Retina (tissue), 1 donor: ENCODE measurements around the gene OXNAD1.

Experiments used
- DNase-seq: peaks from one replicate; pipeline ENCODE4 v3.0.0-alpha.2; 2016

The OXNAD1 gene

DNA sequence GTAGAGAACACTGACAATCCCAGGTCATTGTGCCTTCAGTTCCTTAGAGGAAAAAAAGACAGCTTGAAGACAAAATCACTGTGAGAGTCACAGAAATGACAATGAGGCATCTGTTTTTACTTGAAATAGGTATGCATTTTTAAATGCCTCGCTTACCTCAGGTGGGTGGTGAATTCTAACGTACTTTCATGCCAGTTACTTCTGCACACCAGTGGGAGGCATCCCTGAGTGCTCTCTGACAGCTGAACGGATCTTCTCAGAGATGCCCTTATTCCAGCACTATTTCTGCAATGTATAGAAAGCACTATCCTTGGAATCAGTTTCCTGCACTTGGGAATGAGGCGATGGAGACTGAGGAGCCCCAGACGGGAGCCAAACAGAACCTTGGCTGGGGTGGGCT, 16.5 kb upstream of the OXNAD1 start:
- DNase-seq: no peak

DNA sequence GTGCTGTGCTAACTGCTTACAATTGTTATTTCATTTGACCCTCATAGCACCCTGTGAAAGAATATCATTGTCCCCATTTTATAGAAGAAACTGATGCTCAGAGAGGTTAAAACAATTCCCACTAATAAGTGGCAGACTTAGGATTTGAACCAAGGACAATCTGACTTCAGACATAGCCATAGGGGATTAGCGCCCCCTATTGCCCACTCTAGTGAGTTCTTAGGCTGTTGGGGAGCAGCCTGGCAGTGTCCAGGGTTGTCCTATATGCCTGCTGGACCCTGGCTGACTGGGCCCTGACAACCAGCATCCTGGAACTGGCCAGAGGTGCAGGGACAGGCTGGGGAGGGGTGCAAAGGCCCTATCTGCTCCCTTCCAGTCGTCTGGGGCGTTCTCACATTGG, 15.7 kb upstream of the OXNAD1 start:
- no peak for DNase-seq

DNA sequence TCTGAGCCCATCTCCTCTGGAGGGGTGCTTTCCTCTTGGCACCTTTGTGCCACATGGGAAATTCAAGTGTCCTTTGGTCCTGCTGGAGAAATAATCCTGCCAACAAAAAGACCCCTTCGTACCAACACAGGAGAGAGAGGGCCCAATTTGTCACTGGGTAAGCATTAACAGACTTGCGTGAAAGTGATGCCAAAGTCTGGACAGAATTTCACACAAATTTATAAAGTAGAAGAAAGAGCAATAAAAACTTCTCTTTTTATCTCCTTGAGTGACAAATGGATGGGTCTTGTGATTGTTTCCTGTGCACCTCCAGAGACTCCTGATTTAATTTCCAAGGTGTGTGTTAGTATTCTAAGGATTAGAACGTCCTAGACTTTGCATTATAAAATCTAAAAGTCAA, 15.1 kb upstream of the OXNAD1 start:
- DNase-seq: no peak

DNA sequence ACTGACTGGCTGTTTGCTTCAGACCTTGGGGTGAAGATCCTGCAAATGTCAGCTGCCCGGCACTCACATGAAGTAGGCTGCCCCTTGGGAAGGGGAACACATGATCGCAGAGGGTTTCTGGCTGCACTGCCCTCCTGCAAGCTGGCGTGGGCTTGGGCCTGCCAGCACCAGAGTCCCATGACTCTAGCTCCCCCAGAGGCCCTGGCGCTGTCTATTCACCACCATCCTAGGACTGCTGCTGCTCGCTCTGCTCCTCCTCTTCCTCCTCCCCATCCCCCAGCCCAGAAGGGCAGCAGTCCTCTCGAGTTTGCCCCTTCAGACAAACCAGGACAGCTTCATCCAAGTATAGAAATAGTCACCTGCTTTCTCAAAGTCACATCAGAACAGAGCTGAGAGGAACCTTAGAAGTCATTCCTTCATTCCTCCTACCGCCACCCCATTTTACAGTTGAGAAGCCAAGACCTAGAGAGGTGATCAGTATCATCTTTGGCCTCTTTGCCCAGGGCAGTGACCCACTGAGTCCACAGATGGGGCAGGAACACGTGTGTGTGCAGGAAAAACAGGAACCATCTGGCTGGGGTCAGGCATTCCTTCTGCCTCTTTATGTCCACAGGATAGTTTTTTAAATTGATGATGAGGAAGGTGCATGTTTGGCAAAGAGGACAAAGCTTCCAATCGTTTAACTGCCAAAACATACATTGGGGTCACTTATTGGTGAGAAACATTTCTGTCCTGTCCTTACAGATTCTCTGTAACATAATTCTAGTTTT, 13.5 kb upstream of the OXNAD1 start:
- no peak for DNase-seq

DNA sequence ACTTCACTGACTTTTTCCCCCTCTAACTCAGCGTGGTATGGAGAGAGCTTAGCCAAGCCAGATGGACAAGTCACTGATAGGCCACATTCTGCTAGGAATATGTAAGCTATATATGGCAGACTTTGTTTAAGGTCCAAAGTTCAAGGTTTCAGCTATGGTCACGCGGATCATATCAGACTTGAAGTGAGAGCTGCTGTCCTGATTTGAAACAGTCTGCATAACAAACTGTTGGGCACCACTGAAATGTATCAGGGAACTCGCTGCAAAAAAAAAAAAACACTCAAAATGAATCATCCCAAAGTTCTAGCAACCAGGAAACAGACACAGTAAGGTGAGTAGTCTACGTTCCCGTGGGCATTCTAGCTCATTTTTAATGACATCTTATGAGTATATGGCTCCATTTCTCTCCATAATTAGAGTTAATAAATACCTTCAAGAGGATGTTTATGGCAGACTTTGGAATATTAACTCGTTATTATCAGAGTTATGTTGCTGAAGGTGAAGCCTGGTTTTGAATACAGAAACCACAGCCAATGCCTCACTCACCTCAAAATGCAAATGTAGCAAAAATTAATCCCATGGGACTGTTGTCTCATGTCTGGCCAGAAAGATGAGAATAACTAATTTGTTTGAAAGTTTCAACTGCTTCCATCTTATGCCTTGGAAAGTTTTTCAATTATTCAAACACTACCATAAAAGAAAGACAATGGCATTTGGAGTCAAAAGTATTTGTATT, 12.6 kb upstream of the OXNAD1 start:
- DNase-seq: no peak

DNA sequence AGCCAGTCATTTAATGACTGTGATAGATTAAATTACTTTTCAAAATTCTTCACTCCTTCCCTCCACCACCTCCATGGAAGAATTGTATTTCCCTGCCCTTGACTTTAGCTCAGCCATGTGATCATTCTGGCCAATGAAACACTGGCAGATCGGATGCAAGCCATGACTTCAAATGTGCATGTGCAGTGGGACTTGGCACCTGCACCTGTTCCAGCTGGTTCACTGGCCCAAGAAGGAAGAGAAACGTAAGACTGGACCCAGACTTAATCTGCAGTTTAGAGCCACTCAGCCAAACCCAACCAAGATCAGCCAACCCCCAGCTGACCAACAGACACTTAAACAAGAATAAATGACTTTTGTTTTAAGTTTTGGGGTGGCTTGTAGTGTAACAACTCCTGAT, 12.0 kb upstream of the OXNAD1 start:
- DNase-seq: no peak

DNA sequence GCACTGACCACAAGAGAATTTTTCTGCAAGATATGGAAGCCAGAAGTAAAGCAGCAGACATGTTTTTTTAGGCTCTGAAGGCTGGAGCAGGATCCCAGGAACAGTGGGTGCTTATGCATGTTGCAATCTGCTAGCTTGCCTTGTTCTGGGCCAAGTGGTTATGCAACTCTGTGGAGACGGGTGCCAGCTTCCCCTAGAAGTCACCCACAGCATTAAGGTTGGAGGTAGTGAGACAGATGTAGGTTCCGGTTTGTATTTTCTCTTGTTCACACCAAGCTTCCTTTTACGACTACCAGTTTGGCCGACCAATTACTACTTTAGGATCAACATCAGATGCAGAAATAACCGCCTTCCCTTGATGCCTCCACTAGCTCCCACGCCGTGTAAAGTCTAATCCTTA, 11.4 kb upstream of the OXNAD1 start:
- DNase-seq: no peak

DNA sequence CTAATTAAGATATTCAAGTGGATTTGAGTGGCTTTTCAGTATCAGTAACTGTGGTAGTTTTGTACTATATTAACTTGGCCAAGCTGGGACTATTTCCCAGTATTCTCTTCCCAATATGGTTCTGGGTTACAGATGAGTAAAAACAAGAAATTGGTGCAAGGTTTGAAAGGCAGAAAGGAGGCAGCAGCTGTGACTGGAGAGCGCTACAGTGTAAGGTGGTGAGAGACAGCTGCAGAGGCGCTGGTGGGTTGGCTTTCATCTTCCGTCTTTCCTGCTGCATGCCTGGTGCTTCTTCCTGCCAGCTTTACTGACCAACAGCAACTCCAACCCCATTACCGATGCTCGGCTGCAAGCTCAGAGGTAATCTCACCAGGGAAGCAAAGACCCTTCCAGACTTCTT, 10.1 kb upstream of the OXNAD1 start:
- DNase-seq: no peak

DNA sequence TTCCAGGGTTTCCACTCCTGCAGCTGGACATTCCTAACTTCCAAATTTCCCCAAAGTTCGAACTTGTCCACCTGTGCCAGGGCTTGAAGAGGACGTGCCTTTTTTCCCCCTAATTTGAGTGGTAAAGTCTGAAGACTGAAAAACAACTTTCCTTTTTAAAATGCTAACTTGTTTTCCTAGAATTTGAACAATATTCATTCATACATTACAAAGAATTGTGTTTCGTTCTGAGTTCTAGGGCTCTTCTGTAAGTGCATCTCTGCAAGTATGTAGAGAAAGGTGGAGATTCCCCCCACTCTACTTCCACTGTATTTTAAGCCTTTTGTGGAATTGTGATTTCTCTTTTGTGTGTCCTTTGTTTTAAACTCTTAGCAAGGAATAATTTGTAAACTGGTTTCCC, 9.7 kb upstream of the OXNAD1 start:
- no peak for DNase-seq

DNA sequence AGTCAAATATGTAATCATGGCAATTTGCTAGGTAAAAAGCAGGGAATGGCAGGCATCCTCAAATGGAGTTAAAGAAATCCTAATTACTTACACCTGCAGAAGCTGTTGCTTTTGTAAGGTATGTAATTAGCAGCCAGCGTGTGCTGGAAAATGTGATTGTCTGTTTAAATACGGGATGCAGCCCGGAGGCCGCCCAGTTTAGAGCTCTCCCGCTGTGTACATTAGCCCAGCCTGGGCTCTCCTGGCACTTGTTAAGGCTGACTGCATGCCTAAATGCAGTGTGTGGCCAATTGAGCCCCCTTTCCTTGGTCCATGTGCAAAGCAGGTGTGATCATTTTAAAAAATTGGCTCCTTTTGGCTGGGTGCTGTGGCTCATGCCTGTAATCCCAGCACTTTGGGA, 9.3 kb upstream of the OXNAD1 start:
- no peak for DNase-seq

DNA sequence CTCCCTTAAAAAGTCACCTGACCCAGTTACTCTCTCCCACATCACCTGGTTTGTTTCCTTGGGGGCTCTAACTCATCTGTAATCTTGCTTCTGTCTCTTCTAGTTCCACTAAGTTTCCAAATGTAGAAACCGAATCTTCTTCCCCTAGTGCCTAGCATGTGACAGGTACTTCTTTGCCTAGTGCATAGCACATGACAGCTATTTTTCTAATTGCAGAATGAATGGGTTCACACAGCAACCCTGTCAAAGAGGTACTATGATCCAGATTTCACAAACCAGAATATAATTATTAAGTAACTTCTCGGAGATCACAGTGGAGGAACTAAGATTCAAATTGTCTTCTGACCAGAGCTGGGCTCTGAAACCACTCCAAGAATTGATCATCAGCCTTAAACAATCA, 7.7 kb upstream of the OXNAD1 start:
- no peak for DNase-seq

DNA sequence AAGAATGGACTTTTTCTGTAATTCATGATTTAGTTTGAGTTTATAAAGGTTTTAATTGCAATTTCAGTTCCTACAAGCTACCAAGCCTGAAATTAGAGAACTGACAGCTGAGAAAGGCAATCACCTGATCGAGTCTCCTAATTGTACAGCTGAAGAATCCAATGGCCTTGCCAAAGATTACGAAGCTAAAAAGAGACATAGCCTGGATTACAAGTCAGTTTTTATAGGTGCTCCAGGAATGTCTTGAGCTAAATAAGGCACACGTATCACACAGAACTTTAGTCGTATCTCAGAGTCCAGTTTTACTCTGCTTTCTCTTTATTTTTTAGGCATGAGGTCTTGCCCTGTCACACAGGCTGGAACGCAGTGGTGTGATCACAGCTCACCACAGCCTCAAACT, 6.8 kb upstream of the OXNAD1 start:
- DNase-seq: no peak

DNA sequence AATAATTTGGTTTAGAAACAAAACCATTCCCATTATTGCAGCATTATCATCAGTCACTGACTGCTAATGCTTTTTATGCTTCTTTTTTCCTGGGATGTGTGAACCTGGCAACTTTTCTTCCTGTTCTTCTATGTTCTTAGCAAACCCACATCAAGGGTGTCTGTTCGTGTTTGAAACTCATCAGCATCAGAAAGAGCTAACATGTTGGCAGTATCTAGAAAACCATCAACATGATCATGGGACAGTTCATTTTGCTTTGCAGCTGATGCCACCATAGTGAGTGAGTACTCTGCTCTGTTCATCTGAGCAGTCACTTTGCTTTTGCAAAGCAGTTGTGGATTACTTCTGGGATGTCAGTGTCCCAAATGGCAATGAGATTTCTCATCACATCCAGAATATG, 6.1 kb upstream of the OXNAD1 start:
- no peak for DNase-seq

DNA sequence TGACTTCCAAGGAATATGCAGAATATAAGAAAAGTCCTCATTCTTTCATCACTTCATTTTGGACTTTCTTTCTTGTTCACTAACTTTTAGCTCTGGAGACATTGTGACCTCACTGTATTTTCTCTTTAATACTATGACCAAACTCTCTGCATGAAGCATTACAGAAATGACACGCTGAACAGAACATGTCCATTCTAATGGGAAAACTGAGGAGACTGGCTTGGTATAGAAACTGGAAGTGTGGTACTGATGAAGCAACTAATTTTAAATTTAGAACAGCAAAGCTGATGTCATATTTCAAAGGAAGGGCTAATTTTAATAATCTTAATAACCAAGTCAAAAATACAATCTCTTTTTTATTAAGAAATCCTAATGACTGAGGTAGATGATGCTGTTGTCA, 5.0 kb upstream of the OXNAD1 start:
- DNase-seq: no peak

DNA sequence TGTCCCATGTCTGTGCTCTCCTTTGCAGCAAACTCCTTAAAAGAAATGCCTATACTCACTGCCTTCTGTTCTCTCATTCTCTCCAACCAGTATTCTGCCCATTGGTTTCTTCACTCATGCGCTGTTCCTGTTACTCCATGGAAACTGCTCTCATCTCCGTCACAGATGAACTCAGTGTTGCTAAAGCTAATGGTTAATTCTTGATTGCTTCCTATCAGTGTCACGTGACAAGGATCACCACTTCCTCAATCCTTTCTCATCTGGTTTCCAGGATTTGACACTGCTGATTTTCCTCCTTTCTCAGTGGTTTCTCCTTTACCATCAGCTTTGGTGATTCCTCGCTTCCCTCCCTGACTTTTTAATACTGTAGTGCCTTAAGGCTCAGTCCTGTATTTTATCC, 2.8 kb upstream of the OXNAD1 start:
- DNase-seq: no peak

DNA sequence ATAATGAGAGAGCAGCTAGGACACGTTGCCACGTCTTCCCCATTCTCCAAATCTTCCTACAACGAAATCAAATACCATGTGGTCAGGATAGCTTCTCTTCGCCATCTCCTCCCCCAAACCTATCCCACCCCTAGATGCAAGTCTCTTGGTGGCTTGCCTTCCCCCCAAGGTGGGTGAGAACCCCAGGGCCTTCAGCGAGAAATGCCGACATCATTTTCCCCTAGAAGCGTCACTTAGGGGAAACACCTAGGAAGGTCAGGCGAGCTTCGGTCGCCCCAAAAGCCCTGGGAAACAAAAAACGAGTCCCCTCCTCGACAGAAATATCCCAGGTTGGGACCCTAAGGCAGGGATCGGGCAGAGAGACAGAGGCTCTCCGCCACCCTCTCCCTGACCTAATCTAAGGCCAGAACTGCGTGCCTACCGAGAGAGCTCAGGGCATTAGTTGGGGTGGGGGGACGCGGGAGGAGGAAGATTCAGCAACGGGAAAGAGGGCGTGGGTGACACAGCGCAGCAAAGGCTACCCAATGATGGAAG, 771 bp upstream of the OXNAD1 start:
- DNase-seq: no peak

DNA sequence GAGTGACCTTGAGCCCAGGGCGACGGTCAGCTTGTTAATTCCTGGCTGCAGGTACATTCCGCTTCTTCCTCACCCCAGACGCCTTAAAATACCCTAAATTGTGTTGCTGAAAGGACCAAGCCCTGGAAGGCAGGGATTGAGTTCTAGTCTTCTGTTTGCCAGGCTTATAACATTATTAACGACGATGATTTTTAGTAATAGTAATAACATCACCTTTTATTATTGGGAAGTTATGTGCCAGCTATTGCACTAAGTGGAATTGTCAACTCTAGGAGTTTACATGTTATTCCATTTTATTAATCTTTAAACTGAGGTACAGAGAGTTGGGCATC, 409 bp downstream of the OXNAD1 start:
- DNase-seq: no peak

DNA sequence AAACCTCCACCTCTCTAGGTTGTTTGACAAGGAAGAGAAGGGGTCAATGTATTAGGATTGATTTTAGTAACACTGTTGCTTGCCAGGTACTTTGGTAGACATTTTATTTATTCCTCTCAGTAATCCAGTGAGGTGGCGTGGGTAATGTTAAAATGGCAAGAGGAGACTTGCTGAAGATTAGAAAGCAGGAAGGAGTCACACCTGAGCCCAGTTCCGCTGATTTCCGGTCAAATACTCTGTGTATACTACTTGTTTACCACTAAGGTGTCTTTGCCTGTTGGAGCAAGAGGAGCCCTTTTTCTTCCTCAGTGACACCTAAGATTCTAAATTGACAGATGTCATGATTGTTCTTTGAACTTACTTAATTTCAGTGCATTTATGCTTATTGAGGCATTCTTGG, 1.7 kb downstream of the OXNAD1 start:
- no peak for DNase-seq

DNA sequence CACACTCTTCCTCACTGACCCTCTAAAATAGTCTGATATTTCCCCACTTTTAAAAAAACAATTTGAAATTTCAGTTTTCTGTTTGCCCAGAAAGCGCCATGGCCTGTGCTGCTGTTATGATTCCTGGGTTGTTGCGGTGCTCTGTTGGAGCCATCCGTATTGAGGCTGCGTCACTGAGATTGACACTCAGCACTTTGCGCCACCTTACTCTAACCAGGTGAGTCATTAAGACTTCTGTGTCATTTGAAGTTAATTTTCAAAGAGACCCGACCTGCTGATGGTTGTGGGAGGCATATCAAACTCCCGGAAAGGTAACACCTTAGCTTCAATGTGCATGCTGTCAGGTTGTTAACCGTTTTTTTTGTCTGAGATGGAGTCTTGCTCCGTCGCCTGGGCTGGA, 5.8 kb downstream of the OXNAD1 start:
- no peak for DNase-seq

DNA sequence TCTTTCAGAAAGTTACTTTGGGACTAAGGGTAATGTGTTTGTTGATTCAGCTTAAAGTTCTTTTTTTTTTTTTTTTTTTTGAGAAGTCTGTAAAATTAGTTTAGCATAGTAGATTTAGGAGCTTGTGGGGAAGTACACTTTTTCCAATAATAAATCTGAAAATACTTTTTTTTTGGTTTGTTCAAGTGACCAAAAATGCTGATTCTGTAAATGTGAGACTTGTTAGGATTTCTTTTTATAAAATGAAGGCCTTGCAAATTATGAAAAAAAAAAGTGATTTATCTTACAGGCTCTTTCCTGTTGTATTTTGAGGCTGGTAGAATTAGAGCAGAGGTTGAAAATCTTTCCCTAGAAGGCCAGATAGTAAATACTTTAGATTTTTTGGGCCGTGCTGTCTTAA, 7.6 kb downstream of the OXNAD1 start:
- no peak for DNase-seq

DNA sequence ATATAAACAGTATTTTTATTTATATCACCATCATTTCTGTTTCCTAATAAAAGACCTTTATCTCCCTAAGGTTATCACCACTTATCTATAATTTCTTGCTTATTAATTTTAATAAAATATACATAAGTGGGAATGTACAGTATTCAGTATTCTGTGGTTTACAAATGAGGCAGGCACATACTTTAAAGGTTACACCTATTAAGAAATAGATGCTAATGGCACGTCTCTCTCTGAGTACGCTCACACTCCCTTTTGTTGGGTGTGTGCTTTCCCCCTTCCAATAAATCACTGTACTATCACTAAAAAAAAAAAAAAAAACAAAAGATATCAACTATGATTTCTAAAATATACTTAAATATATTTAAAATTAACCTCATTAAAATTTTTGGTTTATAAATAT, 8.9 kb downstream of the OXNAD1 start:
- DNase-seq: no peak

DNA sequence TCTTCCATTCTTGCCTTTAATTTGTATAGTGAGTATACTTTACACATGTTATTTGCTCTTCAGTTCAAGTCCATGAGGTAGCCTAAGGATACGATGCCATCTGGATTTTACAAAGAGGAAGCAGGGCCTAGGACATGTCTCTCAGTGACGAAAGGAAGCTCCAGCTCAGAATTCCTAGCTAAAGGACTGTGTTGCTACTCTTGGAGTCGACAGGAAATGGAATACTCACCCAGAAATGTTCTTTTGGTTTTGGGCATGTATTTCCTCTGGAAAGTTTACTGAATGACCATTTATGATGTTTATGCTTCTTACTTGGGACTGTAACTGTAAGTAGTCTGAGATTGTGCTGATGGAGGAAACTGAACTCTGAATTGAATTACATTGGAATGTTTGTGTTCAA, 12.5 kb downstream of the OXNAD1 start:
- no peak for DNase-seq

DNA sequence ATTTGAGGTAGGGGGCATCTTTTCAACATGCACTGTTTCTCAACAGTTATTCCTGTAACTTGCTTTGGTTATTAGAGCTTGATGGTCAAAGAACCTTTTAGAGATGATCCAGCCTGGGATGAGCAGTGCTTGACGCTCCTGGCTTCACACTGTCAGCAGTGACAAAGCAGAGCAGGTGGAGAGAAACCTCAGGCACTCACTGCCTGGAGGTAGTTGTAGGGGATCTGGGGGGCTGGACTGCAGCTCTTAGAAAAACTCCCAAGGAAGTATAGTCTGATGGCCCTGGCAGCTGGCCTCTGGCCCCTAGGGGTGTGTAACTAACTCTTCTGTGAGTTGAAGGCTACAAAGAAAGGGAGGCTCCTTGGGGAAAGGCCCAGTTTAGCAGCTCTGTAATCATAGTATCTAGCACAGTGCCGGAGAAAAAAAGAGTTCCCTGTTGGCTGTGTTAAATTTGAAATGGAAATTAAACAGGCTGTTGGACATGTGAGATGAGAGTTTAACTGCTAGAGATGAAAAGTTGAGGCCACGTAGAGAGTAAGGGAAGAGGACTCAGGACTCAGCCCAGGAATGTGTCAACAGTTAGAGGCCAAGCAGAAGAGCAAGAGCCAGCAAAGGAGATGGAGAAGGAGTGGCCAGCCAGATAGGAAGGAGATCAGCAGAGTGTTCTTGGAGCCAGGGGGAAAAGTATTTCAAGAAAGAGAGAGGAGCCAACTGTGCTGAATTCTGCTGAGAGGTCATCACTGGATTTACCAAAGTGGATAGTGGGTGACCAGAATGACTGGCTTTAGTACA, 14.2 kb downstream of the OXNAD1 start:
- DNase-seq: no peak

DNA sequence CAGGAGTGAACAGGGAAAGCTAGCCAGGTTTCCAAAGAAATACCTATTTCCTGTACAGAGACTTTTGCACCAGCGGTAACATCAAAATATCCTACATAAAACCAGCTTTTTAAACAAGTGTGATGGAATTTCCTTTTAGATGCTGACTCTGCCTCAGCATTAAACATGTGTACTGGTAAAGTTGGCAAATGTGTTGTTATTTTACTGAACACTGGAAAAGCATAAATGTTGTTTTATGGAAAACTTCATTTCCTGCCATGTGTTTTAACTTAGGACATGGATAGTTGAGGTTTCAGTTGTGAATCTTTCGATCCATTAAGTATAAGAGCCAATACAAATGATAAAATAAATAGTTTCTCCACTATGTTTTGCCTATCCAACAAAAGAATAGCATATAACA, 15.7 kb downstream of the OXNAD1 start:
- no peak for DNase-seq
